Upper lobe of right lung (tissue), 1 donor: ENCODE results near the gene C9orf85. TPM values are rescaled to one million over a fixed set of nuclear protein-coding genes. Genes with fewer than 3 reads are reported as not detected.
"Not testable (repeated sequence)": the region's sequence is repeated elsewhere in the genome, so short reads cannot be mapped to it uniquely, and the experiment has no call there.

Experiments used
- ATAC-seq: fragments of 200-7000 bp; cut with Tn5 transposase; one replicate; pipeline ENCODE4 v1.9.1; 2020; ENCODE audit warnings: mild to moderate bottlenecking, moderate library complexity
- DNase-seq: peaks from one replicate; pipeline ENCODE4 v3.0.0-alpha.2; 2020
- H3K27ac ChIP-seq: fragments of 200-600 bp; one replicate; pipeline ENCODE4 v1.8.0; 2022
- H3K27me3 ChIP-seq: fragments of 200-600 bp; one replicate; pipeline ENCODE4 v1.8.0; 2022; ENCODE audit warnings: mild to moderate bottlenecking
- H3K36me3 ChIP-seq: fragments of 200-600 bp; one replicate; pipeline ENCODE4 v1.8.0; 2022
- H3K4me1 ChIP-seq: fragments of 200-600 bp; one replicate; pipeline ENCODE4 v1.8.0; 2022
- H3K4me3 ChIP-seq: fragments of 200-600 bp; one replicate; pipeline ENCODE4 v1.8.0; 2022; ENCODE audit warnings: mild to moderate bottlenecking
- H3K9me3 ChIP-seq: fragments of 200-600 bp; one replicate; pipeline ENCODE4 v1.8.0; 2022
- intact Hi-C: fragments of 100-400 bp; cut with DNase I; formaldehyde crosslinking; loops from one replicate; pipeline ENCODE4 v1.11.0; 2022
- total RNA-seq: library from RNA; stranded (reverse); fragmentation: NEBNext Ultra II Directional; extraction: Animal tissue kit (Norgen Biotek cat#: 25700); gene quantifications from one replicate; pipeline ENCODE4 v1.2.1, GENCODE V29; 2021
- TF ChIP-seq, protein P1 (sequence below): fragments of 200-600 bp; IDR thresholded peaks from one replicate; pipeline ENCODE4 v1.8.0; 2022; ENCODE audit warnings: antibody characterized with exemption
- donor health status: DM: no; HTN: yes; CAD: no; lungs with severe emphysema.

Gene C9orf85
- total RNA-seq, 1 donor from 2014 or later: 10.0 TPM

DNA sequence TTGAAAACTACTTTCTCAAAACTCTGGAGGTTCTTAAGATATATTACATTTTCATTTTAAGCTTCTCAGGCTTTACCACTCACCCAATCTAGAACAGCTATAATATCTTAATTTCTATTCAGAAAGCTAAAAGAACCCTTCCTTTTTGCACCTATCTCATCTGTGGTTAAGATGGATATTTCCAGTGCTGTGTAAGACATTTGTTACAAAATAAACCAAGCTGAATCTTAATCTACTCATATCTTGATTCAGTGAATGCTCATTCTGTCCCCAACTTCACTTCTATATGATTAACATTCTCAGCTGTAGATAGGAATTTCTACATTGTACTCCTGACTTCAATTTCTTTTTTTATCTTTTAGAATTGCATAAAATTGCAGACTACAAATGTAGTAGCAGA, 15.5 kb upstream of the C9orf85 start:
- ATAC-seq (no peak), DNase-seq (no peak)
- H3K4me3 ChIP-seq: no peak overlapping the region
- H3K27me3 ChIP-seq: no peaks in the 10 kb centered on the region
- H3K9me3 ChIP-seq: no peaks in the 10 kb centered on the region
- peaks cover 20% of the 10 kb centered on the region for H3K4me1 ChIP-seq
- no peaks in the 10 kb centered on the region for H3K36me3 ChIP-seq
- intact Hi-C loops: no loop called here
- TF ChIP-seq, protein P1, sequence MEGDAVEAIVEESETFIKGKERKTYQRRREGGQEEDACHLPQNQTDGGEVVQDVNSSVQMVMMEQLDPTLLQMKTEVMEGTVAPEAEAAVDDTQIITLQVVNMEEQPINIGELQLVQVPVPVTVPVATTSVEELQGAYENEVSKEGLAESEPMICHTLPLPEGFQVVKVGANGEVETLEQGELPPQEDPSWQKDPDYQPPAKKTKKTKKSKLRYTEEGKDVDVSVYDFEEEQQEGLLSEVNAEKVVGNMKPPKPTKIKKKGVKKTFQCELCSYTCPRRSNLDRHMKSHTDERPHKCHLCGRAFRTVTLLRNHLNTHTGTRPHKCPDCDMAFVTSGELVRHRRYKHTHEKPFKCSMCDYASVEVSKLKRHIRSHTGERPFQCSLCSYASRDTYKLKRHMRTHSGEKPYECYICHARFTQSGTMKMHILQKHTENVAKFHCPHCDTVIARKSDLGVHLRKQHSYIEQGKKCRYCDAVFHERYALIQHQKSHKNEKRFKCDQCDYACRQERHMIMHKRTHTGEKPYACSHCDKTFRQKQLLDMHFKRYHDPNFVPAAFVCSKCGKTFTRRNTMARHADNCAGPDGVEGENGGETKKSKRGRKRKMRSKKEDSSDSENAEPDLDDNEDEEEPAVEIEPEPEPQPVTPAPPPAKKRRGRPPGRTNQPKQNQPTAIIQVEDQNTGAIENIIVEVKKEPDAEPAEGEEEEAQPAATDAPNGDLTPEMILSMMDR: no peak
- no peak overlapping the region for H3K27ac ChIP-seq

- H3K4me3 ChIP-seq: no peak overlapping the region
- intact Hi-C loops: no loop called here
- H3K4me1 ChIP-seq: peaks cover 20% of the 10 kb centered on the region
- H3K27me3 ChIP-seq: no peaks in the 10 kb centered on the region
- TF ChIP-seq, protein P1: no peak
- H3K27ac ChIP-seq: no peak overlapping the region
- DNase-seq (no peak), ATAC-seq (no peak)
- H3K9me3 ChIP-seq: no peaks in the 10 kb centered on the region
- no peaks in the 10 kb centered on the region for H3K36me3 ChIP-seq
These were observed 14.7 kb upstream of the C9orf85 start for GRCh38 chr9:71896761-71897160.

DNA sequence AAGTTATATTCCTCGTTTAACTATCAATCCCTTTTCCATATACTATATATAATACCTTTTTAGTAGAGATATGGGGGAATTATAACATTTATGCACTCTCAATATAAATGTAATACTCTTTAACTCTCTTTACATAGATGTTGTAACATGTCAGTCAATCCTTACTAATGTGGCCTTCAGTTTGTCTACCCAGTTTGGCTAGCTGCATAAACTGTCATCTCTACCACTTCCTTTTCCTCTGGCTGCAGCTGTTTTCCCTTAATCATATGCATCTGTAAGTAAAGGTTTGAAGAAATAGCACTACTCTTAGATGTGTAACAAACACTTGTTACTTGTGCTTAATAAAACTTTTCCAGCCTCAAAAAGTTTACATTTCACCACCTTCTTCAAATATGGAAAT, 13.9 kb upstream of the C9orf85 start:
- H3K27ac ChIP-seq: no peak overlapping the region
- H3K4me3 ChIP-seq: no peak overlapping the region
- H3K36me3 ChIP-seq: no peaks in the 10 kb centered on the region
- no peak for ATAC-seq
- peaks cover 20% of the 10 kb centered on the region for H3K4me1 ChIP-seq
- TF ChIP-seq, protein P1: no peak
- no peaks in the 10 kb centered on the region for H3K27me3 ChIP-seq
- no peaks in the 10 kb centered on the region for H3K9me3 ChIP-seq
- intact Hi-C loops: no loop called here
- DNase-seq: no peak

DNA sequence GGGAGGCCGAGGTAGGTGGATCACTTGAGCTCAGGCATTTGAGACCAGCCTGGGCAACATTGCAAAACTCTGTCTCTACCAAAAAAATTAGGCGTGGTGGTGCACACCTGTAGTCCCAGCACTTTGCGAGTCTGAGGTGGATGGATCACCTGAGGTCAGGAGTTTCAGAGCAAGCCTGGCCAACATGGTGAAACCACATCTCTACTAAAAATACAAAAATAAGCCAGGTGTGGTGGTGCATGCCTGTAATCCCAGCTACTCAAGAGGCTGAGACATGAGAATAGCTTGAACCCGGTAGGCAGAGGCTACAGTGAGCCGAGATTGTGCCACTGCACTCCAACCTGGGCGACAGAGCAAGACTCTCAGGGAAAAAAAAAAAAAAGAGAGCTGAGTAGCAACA, 12.7 kb upstream of the C9orf85 start:
- H3K9me3 ChIP-seq, intact Hi-C loops, H3K4me3 ChIP-seq, H3K27me3 ChIP-seq, H3K27ac ChIP-seq, H3K36me3 ChIP-seq, DNase-seq, ATAC-seq: not testable (repeated sequence)
- peaks cover 20% of the 10 kb centered on the region for H3K4me1 ChIP-seq

- Histone ChIP-seq H3K4me1 (peaks cover 5% of the 10 kb centered on the region), H3K27ac (no peak overlapping the region), H3K9me3 (no peaks in the 10 kb centered on the region), H3K36me3 (no peaks in the 10 kb centered on the region), H3K27me3 (no peaks in the 10 kb centered on the region), H3K4me3 (no peak overlapping the region)
- no peak for ATAC-seq
- DNase-seq: no peak
- intact Hi-C loops: no loop called here
- TF ChIP-seq, protein P1: no peak
These were observed 9.5 kb upstream of the C9orf85 start for GRCh38 chr9:71901695-71902597.

- intact Hi-C loops: no loop called here
- no peaks in the 10 kb centered on the region for H3K27me3 ChIP-seq
- H3K36me3 ChIP-seq: no peaks in the 10 kb centered on the region
- H3K4me1 ChIP-seq: peaks cover 14% of the 10 kb centered on the region
- no peak overlapping the region for H3K27ac ChIP-seq
- DNase-seq: no peak
- no peak overlapping the region for H3K4me3 ChIP-seq
- no peak for ATAC-seq
- TF ChIP-seq, protein P1: no peak
- H3K9me3 ChIP-seq: no peaks in the 10 kb centered on the region
These were observed 7.4 kb upstream of the C9orf85 start for GRCh38 chr9:71904076-71904475.
